ENCODE measurements around the gene LRRC37A2.
"Not testable (repeated sequence)": the region's sequence is repeated elsewhere in the genome, so short reads cannot be mapped to it uniquely, and the experiment has no call there.

The LRRC37A2 gene

GRCh38 chr17:46512168-46512567 is at the start of gene LRRC37A2:
Gene LRRC37A2 (plus strand): TSS chr17:46512468. CDS start chr17:46512713, 245 bp downstream.
- not testable (repeated sequence) for DNase-seq (ENCODE audit: low spot score)

GRCh38 chr17:46467618-46468017 is 44.6 kb upstream of the LRRC37A2 start:
- not testable (repeated sequence) for DNase-seq (ENCODE audit: low spot score)

GRCh38 chr17:46474489-46474888 is 37.8 kb upstream of the LRRC37A2 start:
- not testable (repeated sequence) for DNase-seq (ENCODE audit: low spot score)

- DNase-seq (ENCODE audit: low spot score), result not testable (repeated sequence)
Observed at GRCh38 chr17:46475583-46475982, 36.7 kb upstream of the LRRC37A2 start.

GRCh38 chr17:46478823-46479222 is 33.4 kb upstream of the LRRC37A2 start:
- DNase-seq (ENCODE audit: low spot score), result not testable (repeated sequence)

GRCh38 chr17:46481310-46481709 is 31.0 kb upstream of the LRRC37A2 start:
- not testable (repeated sequence) for DNase-seq (ENCODE audit: low spot score)

- not testable (repeated sequence) for DNase-seq (ENCODE audit: low spot score)
Observed at GRCh38 chr17:46492021-46492420, 20.2 kb upstream of the LRRC37A2 start.

GRCh38 chr17:46499437-46500139 is 12.7 kb upstream of the LRRC37A2 start:
- DNase-seq (ENCODE audit: low spot score), result not testable (repeated sequence)

GRCh38 chr17:46505896-46506295 is 6.4 kb upstream of the LRRC37A2 start:
- not testable (repeated sequence) for DNase-seq (ENCODE audit: low spot score)

- not testable (repeated sequence) for DNase-seq (ENCODE audit: low spot score)
Observed at GRCh38 chr17:46534716-46535115, 22.4 kb downstream of the LRRC37A2 start.

GRCh38 chr17:46548607-46549006 is 36.3 kb downstream of the LRRC37A2 start:
- not testable (repeated sequence) for DNase-seq (ENCODE audit: low spot score)

- not testable (repeated sequence) for DNase-seq (ENCODE audit: low spot score)
Observed at GRCh38 chr17:46559155-46559554, 46.9 kb downstream of the LRRC37A2 start.

- not testable (repeated sequence) for DNase-seq (ENCODE audit: low spot score)
Observed at GRCh38 chr17:46560048-46560447, 47.8 kb downstream of the LRRC37A2 start.

GRCh38 chr17:46566284-46566683 is 54.0 kb downstream of the LRRC37A2 start:
- DNase-seq (ENCODE audit: low spot score), result not testable (repeated sequence)

GRCh38 chr17:46566980-46567379 is 54.7 kb downstream of the LRRC37A2 start:
- DNase-seq (ENCODE audit: low spot score), result not testable (repeated sequence)

GRCh38 chr17:46571796-46572195 is 59.5 kb downstream of the LRRC37A2 start:
- not testable (repeated sequence) for DNase-seq (ENCODE audit: low spot score)

GRCh38 chr17:46579083-46580075 is 67.1 kb downstream of the LRRC37A2 start, which contains the start of gene ARL17A:
Gene ARL17A (minus strand): TSS chr17:46579691. CDS start chr17:46576322, 3,369 bp downstream.
- DNase-seq (ENCODE audit: low spot score), result peak; percentile 94

GRCh38 chr17:46580082-46580481 is 67.8 kb downstream of the LRRC37A2 start:
- not testable (repeated sequence) for DNase-seq (ENCODE audit: low spot score)

GRCh38 chr17:46585444-46585843 is 73.2 kb downstream of the LRRC37A2 start:
- DNase-seq (ENCODE audit: low spot score), result not testable (repeated sequence)

- not testable (repeated sequence) for DNase-seq (ENCODE audit: low spot score)
Observed at GRCh38 chr17:46590157-46591146, 78.2 kb downstream of the LRRC37A2 start, which contains the start of gene NSF. Gene NSF (plus strand): TSS chr17:46590669. CDS start chr17:46590776, 107 bp downstream.

GRCh38 chr17:46591332-46591731 is 79.1 kb downstream of the LRRC37A2 start:
- not testable (repeated sequence) for DNase-seq (ENCODE audit: low spot score)
